Hindlimb muscle (tissue), 1 donor: ENCODE measurements around the gene C19orf81. TPM values are rescaled to one million over a fixed set of nuclear protein-coding genes. Genes with fewer than 3 reads are reported as not detected.
A peak's percentile ranks its signal among the peaks of the same experiment; 100 is the strongest.
"Not testable (repeated sequence)": the region's sequence is repeated elsewhere in the genome, so short reads cannot be mapped to it uniquely, and the experiment has no call there.

ENCODE experiments used
- DNase-seq: peaks from one replicate; pipeline ENCODE4 v3.0.0-alpha.2; 2013
- polyA plus RNA-seq: library from polyadenylated mRNA; unstranded; fragments of 120-200 nt; gene quantifications from one replicate; pipeline ENCODE4 v1.2.1, GENCODE V29; 2013; ENCODE audit not compliant: insufficient read length

The C19orf81 gene
- polyA plus RNA-seq: 1.9 TPM

- DNase-seq: no peak
These were observed at the start of gene C19orf81 for GRCh38 chr19:50649433-50650391. Gene C19orf81, plus strand, starts transcription at chr19:50649445. Its CDS starts 0 bp downstream, at chr19:50649445.

- no peak for DNase-seq
These were observed 47.7 kb upstream of the C19orf81 start for GRCh38 chr19:50601407-50602088.

DNA sequence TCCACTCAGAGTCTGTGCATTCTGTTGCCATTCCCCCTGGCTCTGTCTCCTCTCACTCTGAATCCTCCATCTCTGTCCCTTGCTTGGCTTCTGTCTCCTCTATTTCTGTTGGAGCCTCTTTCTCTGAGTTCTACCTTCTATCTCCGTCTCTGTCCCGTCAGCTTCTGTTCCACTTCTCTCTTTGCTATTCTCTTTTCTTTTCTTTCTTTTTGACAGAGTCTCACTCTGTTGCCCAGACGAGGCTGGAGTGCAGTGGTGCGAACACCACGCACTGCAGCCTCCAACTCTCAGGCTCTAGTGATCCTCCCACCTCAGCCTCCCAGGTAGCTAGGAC is 47.2 kb upstream of the C19orf81 start:
- DNase-seq: no peak

DNA sequence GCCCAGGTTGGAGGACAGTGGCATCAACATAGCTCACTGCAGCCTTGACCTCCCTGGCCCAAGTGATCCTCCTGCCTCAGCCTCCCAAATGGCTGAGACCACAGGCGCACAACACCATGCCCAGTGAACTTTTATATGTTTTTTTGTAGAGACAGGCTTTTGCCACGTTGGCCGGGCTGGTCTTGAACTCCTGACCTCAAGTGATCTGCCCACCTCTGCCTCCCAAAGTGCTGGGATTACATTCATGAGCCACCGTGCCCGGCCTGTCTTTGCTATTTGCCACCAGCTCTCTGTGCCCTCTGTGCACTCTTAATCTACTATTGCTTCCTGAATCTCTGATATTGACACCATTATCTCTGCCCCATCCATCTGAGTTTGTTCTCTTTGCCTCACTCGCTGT is 46.7 kb upstream of the C19orf81 start:
- no peak for DNase-seq

- no peak for DNase-seq
These were observed 46.3 kb upstream of the C19orf81 start for GRCh38 chr19:50602935-50603334.

DNA sequence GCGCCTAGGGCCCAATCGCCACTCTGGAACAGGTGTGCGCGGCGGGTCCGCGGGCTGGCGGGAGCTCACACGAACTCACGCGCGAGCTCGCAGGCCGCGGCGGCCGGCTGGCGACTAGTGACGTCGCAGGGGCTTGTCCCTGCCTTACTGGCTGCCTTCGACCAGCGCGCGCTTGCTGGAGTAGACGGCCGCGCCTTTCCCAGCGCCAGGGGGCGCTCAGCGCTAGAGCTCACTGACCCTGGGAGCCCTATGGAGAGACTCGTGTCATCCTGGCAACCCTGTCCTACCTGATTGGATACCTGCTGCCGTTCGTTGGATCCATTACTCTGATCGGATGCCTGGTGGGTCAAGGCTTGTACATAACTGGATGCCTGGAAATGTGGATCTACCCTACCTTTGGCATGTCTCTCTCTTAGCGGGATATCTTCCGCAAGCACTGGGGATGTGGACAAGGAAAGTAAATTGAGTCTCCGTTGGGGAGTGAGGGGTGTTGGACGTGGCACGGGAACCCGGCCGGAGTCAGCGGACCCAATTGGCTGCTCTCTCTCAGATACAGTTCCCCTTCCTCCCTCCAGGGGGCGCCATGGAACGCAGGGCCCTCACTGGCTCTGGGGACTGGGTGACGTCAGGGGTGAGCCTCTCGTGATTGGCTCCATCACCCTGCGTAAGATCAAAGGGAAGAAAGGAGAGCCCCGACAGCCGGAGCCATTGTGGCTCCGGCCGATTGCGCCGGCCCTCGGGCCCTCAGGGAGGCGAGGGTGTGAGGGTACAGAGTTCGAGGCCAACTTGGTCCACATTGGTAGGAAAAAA is 44.8 kb upstream of the C19orf81 start:
- not testable (repeated sequence) for DNase-seq

DNA sequence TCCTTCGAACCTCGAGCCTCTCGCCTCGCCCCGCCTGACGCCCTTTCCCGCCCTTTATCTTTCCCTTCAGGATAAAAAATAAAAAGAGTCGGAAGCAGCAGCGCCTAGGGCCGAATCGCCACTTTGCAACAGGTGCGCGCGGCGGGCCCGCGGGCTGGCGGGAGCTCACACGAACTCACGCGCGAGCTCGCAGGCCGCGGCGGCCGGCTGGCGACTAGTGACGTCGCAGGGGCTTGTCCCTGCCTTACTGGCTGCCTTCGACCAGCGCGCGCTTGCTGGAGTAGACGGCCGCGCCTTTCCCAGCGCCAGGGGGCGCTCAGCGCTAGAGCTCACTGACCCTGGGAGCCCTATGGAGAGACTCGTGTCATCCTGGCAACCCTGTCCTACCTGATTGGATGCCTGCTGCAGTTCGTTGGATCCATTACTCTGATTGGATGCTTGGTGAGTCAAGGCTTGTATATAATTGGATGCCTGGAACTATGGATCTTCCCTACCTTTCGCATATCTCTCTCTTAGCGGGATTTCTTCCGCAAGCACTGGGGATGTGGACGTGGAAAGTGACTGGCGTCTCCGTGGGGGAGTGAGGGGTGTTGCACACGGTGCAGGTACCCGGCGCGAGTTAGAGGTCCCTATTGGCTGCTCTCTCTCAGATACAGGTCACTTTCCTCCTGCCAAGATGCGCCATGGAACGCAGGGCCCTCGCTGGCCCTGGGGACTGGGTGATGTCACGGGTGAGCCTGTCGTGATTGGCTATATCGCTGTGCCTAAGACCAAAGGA is 43.0 kb upstream of the C19orf81 start:
- not testable (repeated sequence) for DNase-seq

DNA sequence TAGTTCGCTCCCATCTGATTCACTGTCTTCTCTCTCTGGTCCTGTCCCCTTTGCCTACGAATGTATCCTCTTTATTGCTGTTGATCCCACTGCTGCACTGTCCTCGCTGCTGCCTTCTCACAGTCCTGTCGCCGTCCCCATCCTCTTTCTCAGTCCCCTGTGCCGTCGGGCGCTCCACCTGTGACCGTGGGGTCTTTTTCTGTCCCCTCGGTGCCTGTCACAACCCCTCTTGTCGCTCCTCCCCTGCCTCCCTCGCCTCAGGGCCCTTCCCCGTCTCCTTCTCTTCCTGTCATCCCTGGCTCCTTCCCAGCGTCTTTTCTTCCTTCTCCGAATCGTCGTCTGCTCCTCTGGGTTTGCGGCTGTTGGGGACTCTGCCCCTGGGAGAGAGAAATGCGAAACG is 41.9 kb upstream of the C19orf81 start:
- no peak for DNase-seq

DNA sequence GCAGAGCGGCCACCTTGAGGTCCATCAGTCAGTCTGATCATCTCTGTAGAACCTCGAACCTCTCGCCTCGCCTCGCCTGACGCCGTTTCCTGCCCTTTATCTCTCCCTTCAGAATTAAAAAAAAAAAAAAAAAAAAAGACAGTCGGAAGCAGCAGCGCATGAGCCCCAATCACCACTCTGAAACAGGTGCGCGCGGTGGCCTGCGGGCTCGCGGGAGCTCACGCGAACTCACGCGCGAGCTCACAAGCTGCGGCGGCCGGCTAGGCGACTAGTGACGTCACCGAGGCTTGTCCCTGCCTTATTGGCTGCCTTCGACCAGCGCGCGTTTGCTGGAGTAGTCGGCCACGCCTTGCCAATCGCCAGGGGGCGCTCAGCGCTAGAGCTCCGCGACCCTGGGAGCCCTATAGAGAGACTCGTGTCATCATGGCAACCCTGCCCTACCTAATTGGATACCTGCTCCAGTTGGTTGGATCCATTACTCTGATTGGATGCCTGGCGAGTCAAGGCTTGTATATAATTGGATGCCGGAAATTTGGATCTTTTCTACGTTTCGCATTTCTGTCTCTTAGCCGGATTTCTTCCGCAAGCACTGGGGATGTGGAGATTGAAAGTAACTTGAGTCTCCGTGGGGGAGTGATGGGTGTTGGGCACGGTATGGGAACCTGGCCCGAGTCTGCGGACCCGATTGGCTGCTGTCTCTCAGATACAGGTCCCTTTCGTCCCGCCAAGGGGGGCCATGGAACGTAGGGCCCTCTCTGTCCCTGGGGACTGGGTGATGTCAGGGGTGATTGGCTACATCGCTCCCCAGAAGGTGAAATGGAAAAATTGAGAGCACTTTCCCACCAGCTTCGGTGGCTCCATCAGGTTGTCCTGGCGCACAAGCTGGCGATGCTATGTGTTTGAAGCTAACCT is 41.1 kb upstream of the C19orf81 start:
- peak; percentile 79 for DNase-seq

DNA sequence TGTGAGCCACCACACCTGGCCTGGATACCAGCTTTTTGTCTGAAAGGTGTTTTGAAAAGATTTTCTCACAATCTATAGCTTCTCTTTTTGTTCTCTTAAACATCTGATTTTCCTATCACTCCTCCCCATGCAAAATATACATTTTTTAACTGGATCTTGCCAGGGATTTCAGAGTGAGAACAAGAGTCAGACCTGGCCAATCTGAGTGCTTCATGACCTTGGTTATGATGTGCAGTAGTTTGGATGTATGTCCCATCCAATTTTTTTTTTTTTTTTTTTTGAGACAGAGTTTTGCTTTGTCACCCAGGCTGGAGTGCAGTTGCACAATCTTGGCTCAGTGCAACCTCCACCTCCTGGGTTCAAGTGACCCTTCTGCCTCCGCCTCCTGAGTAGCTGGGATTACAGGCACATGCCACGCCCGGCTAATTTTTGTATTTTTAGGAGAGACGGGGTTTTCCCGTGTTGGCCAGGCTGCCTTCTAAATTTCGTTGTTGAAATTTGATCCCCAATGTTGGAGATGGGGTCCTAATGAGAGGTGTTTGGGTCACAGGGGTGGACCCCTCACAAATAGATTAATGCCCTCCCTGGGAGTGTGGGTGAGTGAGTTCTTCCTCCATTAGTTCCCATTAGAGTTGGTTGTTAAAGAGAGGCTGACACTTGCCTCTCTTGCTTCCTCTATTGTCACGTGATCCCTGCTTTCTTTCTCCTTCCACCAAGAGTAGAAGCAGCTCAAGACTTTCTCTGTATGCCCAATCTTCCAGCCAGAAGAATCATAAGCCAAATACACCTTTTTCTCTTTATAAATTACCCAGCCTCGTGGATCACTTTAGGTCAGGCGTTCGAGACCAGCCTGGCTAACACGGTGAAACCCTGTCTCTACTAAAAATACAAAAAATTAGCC is 36.5 kb upstream of the C19orf81 start:
- not testable (repeated sequence) for DNase-seq

- not testable (repeated sequence) for DNase-seq
These were observed 30.9 kb upstream of the C19orf81 start for GRCh38 chr19:50618379-50618778.

- DNase-seq: not testable (repeated sequence)
These were observed 30.1 kb upstream of the C19orf81 start for GRCh38 chr19:50619184-50619583.

GRCh38 chr19:50620394-50620906 is 28.8 kb upstream of the C19orf81 start:
- not testable (repeated sequence) for DNase-seq

- no peak for DNase-seq
These were observed 24.2 kb upstream of the C19orf81 start for GRCh38 chr19:50624949-50625600.

DNA sequence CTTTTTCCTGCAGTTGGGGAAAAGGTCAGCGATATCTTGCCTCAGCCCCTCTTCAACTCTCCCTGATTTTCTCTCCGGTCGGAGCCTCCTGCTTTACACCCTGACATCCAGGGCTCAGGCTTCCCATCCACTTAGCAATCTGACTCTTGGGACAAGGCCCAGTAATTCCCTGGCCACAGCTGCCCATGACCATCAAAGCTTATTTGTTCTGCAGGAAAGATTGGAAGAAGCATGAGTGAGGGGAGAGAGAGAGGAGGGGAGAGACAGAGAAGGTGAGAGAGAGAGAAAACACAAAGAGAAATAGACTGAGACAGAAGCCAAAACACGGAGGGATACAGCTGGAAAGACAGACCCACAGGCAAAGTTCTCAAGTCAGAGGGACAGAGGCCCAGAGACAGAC is 23.2 kb upstream of the C19orf81 start:
- no peak for DNase-seq

GRCh38 chr19:50626795-50627194 is 22.4 kb upstream of the C19orf81 start:
- no peak for DNase-seq

DNA sequence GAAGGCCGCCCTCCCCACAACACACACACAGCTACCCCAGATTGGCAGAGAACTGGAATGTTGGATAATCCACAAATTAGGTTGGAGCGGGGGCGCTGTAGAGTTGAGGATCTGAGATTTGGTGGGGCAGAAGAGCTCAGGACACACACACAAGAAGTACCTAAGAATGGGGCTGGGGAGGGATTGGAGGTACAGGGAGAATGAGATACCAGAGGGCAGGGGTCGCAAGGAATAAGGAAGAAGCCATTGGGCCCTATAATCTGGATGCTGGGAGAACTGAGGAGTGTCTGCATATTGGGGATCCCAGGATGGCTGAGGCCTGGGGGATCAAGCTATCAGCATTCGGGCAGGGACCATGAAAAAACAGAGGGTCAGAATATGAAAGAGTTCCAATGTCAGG is 21.1 kb upstream of the C19orf81 start:
- DNase-seq: no peak

DNA sequence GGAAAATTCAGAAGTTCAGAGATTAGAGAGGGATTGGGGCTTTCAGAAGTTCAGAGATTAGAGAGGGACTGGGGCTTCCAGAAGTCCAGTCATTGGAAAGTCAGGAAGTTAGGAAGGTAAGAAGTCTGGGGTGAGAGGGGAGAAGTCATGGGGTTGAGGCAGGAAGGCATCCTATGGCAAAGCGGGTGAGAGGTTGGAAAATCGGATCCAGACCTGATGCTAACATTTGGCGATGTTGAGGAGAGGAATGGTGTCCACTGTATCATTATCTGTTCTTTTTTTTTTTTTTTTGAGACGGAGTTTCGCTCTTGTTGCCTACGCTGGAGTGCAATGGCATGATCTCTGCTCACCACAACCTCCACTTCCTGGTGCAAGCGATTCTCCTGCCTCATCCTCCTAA is 20.7 kb upstream of the C19orf81 start:
- DNase-seq: no peak

GRCh38 chr19:50629194-50629593 is 20.1 kb upstream of the C19orf81 start:
- DNase-seq: no peak
